T-helper 2 cell treated with Interferon-gamma antibody and Interleukin-4, amounts not matched to agents 100 ng/mL and 5 ng/mL, for 36 hours (primary cell): ENCODE measurements around the gene ZNF143. TPM values are rescaled to one million over a fixed set of nuclear protein-coding genes. Genes with fewer than 3 reads are reported as not detected.

ENCODE experiments used
- intact Hi-C: fragments of 100-400 bp; cut with micrococcal nuclease; formaldehyde crosslinking; loops from one replicate; pipeline ENCODE4 v1.15.1; 2023
- total RNA-seq: library from RNA; stranded (reverse); gene quantifications from 2 replicates; pipeline ENCODE4 v1.2.3, GENCODE V29; 2022

ZNF143 gene
- total RNA-seq, 1 donor from 2014 or later = 27.4 TPM

DNA sequence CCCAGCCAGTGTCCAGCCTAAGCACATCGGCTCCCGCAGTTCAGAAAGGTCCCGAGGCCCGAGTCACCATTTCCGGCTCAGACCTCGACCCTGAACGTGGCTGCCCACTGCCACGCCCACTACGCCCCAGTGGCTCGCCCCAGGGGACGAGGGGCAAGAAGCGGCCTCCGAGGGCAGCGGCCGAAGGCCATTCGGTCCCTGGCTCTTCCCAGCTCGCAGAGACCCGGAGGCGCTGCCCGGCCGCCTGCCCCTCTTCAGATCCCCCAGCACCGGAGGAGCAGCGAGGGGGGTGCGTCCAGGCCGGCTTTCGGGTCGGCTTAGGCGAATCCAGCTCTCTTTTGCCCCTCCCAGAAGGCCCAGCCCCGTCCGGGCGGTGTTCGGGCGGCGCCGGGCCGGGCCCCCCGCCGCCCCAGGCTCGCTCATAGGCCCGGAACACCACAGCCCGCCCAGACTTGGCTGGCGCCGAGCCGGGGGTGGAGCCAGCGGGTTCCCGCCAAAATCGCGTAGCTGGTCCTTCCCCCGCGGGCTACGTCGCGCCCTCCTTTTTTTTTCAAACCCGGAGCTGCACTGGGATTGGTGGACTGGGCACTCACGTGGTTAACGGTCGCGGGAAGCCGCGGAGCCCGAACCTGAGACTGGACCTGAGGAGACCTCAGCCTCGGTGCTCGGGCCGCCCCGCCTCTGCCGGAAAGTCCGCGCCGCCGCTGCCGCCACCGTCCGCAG is 112.4 kb downstream of the ZNF143 start, which contains the start of gene WEE1:
Gene WEE1 (plus strand): TSS at position 619 of the 723 bp plus-strand sequence. CDS start 264 bp downstream, outside the sequence.
- intact Hi-C loops = loop anchor here (1.0 to 10.0 kb wide), 10 partner anchors 28 to 1232 kb away; partner anchors contain the start of genes DENND5A, EIF4G2, IPO7 and RPL27A

DNA sequence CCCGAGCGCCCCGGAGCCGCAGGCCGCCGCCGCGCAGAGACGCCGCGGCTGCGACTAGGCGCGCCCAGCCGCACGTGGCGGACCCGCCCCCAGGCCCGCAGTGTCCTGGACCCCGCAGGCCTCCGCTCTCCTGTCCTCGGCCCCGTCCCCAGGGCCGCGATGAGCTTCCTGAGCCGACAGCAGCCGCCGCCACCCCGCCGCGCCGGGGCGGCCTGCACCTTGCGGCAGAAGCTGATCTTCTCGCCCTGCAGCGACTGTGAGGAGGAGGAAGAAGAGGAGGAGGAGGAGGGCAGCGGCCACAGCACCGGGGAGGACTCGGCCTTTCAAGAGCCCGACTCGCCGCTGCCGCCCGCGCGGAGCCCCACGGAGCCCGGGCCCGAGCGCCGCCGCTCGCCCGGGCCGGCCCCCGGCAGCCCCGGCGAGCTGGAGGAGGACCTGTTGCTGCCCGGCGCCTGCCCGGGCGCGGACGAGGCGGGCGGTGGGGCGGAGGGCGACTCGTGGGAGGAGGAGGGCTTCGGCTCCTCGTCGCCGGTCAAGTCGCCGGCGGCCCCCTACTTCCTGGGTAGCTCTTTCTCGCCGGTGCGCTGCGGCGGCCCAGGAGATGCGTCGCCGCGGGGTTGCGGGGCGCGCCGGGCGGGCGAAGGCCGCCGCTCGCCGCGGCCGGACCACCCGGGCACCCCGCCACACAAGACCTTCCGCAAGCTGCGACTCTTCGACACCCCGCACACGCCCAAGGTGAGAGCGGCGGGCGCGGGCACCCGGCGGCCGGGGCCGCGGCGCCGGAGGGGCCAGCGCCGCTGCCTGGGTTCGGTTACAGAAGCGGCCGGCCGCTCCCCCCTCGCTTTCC is 113.2 kb downstream of the ZNF143 start:
- intact Hi-C loops = loop anchor here (1.0 to 10.0 kb wide), 11 partner anchors 27 to 1231 kb away; partner anchors contain the start of genes DENND5A, EIF4G2, IPO7 and RPL27A

DNA sequence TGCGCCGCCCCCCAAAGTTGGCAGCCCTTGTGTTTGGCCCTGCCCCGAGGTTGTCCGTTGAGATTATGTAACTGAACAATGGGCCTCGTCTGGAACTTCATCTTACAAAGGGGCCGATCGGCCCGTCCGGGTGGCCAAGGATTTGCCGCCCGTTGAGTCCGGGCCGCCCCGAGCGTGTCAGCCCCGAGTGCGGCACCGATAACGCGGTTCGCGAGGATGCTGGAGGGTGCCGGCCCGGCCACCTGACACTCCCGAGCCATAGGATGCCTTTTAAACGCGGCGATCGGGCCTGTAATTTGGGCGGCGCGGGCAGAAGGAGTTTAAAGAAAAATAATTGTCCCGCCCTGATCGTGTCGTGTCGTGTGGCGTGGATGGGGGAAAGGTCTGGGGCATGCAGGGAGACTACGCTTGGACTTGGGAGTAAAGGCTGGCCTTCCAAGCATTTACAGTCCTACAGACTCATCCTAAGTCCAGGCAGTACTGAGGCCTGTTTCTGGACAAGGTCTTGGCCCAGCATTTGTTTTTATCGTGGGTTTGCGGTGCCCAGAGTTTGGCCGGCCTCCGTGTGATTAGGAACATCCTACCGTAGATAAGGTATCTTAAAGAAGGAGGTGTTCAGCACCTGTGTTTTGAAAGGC is 113.9 kb downstream of the ZNF143 start:
- intact Hi-C loops = loop anchor here (2.0 to 10.0 kb wide), 3 partner anchors 40 to 1230 kb away; partner anchors contain the start of genes EIF4G2, RPL27A and TRIM66

DNA sequence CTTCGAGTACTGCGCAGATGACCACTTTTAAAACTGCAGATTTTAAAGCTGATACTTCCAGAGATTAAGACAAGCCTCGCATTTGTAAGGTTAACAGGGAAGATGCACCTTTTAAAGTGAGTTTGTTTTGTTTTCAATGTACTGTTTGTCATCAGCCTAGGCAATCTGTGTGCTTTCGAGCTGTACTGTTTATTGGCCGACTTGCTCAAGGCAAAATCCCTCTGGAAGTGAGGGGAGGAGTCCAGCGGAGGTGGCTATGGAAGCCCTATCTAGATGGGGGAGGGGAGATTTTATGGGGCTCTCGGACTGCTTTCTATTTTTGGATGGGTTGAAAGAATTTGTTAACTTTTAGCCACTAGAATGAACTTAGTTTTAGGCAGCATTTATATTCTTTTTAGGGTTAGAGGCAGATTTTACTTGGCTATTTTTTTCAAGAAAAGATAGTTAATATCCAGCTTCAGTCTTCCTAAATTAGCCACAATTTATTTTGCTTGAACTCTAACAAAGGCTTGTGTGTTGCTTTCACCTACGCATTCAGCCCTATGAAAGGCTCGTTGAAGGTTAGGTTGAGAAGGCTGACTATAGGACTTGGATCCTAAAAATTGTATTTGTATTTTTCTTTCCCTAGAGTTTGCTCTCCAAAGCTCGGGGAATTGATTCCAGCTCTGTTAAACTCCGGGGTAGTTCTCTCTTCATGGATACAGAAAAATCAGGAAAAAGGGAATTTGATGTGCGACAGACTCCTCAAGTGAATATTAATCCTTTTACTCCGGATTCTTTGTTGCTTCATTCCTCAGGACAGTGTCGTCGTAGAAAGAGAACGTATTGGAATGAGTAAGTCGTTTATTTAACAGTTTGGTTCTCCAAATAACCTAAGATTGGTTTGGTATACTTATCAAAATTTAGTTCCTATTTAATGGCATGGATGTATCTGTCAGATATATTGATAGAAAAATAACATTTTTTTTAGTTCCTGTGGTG is 114.7 kb downstream of the ZNF143 start:
- intact Hi-C loops = loop anchor here (2.0 to 10.0 kb wide), 3 partner anchors 41 to 1229 kb away; partner anchors contain the start of genes EIF4G2, RPL27A and TRIM66

DNA sequence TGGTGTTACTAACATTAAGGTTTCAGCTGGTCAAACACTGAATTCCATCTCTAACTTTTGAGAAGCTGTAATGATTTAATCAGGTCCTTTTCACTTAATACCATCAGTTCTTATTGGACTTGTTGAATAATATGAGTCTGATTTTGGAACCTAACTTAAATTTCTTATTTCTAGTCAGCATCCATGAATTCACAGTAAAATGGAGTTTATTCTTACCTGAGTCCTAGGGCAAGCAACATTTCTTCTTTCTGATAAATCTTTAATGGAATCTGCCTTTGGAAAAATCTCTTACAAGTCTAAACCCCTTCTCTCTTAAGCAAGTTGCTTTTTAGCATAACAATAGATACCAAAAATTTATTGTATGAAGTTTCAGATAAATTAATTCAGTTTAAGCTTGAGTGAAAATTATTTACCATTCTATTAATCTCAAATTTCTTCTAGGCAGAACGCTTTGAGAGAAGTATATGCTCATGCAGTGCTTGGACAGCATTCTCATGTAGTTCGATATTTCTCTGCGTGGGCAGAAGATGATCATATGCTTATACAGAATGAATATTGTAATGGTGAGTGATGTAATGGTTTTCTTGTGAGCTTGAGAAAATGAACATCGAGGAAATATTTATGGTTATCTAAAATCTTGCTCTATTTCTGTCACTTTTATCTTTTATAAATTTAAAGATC is 116.0 kb downstream of the ZNF143 start:
- intact Hi-C loops = loop anchor here (10.0 kb wide), 2 partner anchors 892 to 1228 kb away; partner anchors contain the start of genes EIF4G2, RPL27A and TRIM66

DNA sequence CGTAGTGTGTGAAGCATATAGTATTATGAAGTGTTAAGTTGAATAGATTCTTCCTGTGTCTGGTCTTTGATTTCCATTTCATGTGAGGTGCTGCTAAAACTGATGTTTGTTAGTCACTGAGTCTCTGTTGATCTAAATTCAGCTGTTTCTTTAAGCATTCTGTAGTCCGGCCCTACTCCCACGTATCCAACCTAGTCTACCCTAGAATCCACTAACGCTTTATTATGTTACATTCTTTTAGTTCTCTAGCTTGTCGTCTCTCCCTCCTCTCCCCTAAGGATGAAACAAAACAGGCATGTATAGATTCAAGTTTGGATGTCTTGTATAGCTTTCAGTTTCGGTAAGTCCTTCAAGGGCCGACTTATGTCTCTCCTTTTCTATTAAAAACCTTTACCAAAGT is 116.7 kb downstream of the ZNF143 start:
- intact Hi-C loops = loop anchor here (10.0 kb wide), 2 partner anchors 893 to 1227 kb away; partner anchors contain the start of genes EIF4G2, RPL27A and TRIM66

Other genes with a start within 250 kb of the ZNF143 start
- 44.7 and 47.0 TPM in 2 replicates for gene DENND5A, start 195.7 kb upstream of the ZNF143 start, total RNA-seq
- 33.5 and 38.0 TPM in 2 replicates for gene TMEM41B, start 146.4 kb upstream of the ZNF143 start, total RNA-seq
- gene IPO7, start 76.4 kb upstream of the ZNF143 start, total RNA-seq = 111 and 118 TPM in 2 replicates
- gene WEE1, start 112.7 kb downstream of the ZNF143 start, total RNA-seq = 67.1 and 67.7 TPM in 2 replicates
- 7.1 and 7.7 TPM in 2 replicates for gene SWAP70, start 203.1 kb downstream of the ZNF143 start, total RNA-seq